Ovary (tissue), 9 donors: ENCODE data around the gene POLD3. TPM values are rescaled to one million over a fixed set of nuclear protein-coding genes. Genes with fewer than 3 reads are reported as not detected.

Source experiments
- DNase-seq, 5 donors: peaks; one replicate each; pipeline ENCODE4 v3.0.0-alpha.2; 2019 to 2020
- H3K27ac ChIP-seq, 2 donors: fragments of 200-600 bp; one replicate each; pipeline versions ENCODE4 v1.5.1 to v1.8.0; 2019 to 2022
- H3K27me3 ChIP-seq: fragments of 200-600 bp; one replicate; pipeline ENCODE4 v1.8.0; 2022
- H3K36me3 ChIP-seq: fragments of 200-600 bp; sonication (generic); one replicate; pipeline ENCODE4 v1.5.1; 2019
- H3K4me1 ChIP-seq: one replicate; pipeline ENCODE4 v1.8.1; 2013; ENCODE audit warnings: mild to moderate bottlenecking, moderate library complexity; ENCODE audit not compliant: insufficient read depth
- H3K4me3 ChIP-seq: fragments of 200-600 bp; sonication (generic); one replicate; pipeline ENCODE4 v1.5.1; 2017
- H3K9me3 ChIP-seq, 2 donors: fragments of 200-600 bp in 1 of 2; sonication (generic) in 1 of 2; one replicate each; pipeline versions ENCODE4 v1.5.1 to v1.8.1; 2013 to 2019; ENCODE audit warnings: mild to moderate bottlenecking in 1 of 2, moderate library complexity in 1 of 2
- CTCF ChIP-seq, 3 donors: fragments of 450-650 bp in 2 of 3; fragments of 200-600 bp in 1 of 3; IDR thresholded peaks; one replicate each; pipeline versions ENCODE4 v1.5.1 to v1.8.0; 2016 to 2022; ENCODE audit warnings: antibody characterized with exemption in 3 of 3, mild to moderate bottlenecking in 1 of 3
- EP300 ChIP-seq: sonication (generic); formaldehyde crosslinking; IDR thresholded peaks from one replicate; pipeline ENCODE4 v1.6.1; 2017; ENCODE audit warnings: antibody characterized with exemption
- POLR2A ChIP-seq: fragments of 450-650 bp; IDR thresholded peaks from one replicate; pipeline ENCODE4 v1.6.1; 2017; ENCODE audit warnings: antibody characterized with exemption, mild to moderate bottlenecking, moderate library complexity
- WGBS, 3 donors: extraction: QIAGEN DNeasy Blood & Tissue Kit in 1 of 3; methylation state at CpG; one replicate each; pipeline versions ENCODE4 v1.1.5 to v1.1.7; 2013 to 2017; 5-methylcytosine and 5-hydroxymethylcytosine counted together
- intact Hi-C, 4 donors: fragments of 100-400 bp; cut with DNase I; formaldehyde crosslinking; loops; one replicate each; pipeline versions ENCODE4 v1.11.0 to v1.15.1; 2022 to 2023
- polyA plus RNA-seq, 2 donors: library from polyadenylated mRNA; stranded (reverse); fragments of 200-250 nt in 1 of 2; fragments of 350-450 nt in 1 of 2; fragmentation: Illumina TruSeq in 1 of 2; extraction: RNeasy Lipid Tissue Mini Kit (QIAGEN cat#74804) in 1 of 2; gene quantifications; one replicate each; pipeline ENCODE4 v1.2.3, GENCODE V29; 2013 to 2014
- total RNA-seq, 7 donors: library from RNA; depleted of rRNA in 2 of 7; stranded (reverse); fragments of >200 nt in 2 of 7; fragmentation: NEBNext Ultra II Directional in 3 of 7; extraction: Animal tissue kit (Norgen Biotek cat#: 25700) in 3 of 7; gene quantifications; one replicate each; pipeline versions ENCODE4 v1.1.0 to v1.2.4, GENCODE V29; 2016 to 2023
- donor health status: DM: no; HTN: no; CAD: no; lungs with moderate emphysema.
- donor health status: DM: no; HTN: no; CAD: no.
- donor health status: Bipolar disorder and iron deficiency.
- donor health status: DM: yes; HTN: yes; CAD: no.
- donor health status: DM: no; HTN: no; CAD: no.
- donor health status: DM: yes; HTN: yes; CAD: no.

POLD3 gene
- total and polyA plus RNA-seq, 9 donors: 8.2 to 19.0 (median 17.0) TPM

DNA sequence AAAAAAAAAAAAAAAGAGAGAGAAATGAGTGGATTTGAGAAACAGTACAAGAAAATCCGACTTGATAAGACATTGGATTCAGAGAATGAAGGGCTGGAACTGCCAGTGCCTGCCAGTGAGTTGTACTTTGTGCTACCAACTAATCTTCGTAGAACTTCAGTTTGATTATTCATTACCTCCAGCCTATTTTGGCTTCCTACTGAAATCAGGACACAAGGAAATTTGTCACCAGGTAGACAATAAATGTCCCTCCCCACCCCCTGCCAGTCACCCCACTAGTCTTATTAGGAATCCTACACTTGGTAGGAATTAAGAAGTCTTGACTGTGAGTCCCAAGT, 21.4 kb upstream of the POLD3 start:
- 56 to 71% (median 68%) methylated on average over 2 of the region's 2 CpGs for WGBS, 3 donors
- Histone ChIP-seq H3K4me1 (no peaks in the 10 kb centered on the region), H3K36me3 (no peaks in the 10 kb centered on the region), H3K9me3 (no peaks in the 10 kb centered on the region), H3K27ac (no peak overlapping the region), H3K27me3 (no peaks in the 10 kb centered on the region), H3K4me3 (no peak overlapping the region)
- no peak for TF ChIP-seq EP300
- no peak for TF ChIP-seq CTCF (IDR thresholded peaks at IDR 0.05)
- TF ChIP-seq POLR2A: no peak
- intact Hi-C loops: loop anchor here in 3 of 4 donors (2.0 to 10.0 kb wide), 6 partner anchors 116 to 316 kb away; no protein-coding TSS in a partner anchor
- no peak for DNase-seq

- Histone ChIP-seq H3K9me3 (no peaks in the 10 kb centered on the region), H3K36me3 (no peaks in the 10 kb centered on the region), H3K4me1 (no peaks in the 10 kb centered on the region), H3K27me3 (no peaks in the 10 kb centered on the region), H3K4me3 (no peak overlapping the region), H3K27ac (no peak overlapping the region)
- intact Hi-C loops: loop anchor here in 3 of 4 donors (5.0 to 10.0 kb wide), 5 partner anchors 118 to 318 kb away; no protein-coding TSS in a partner anchor
- TF ChIP-seq POLR2A: no peak
- DNase-seq: no peak
- 84 to 86% (median 84%) methylated on average over 4 of the region's 4 CpGs for WGBS, 3 donors
These were observed 20.0 kb upstream of the POLD3 start for GRCh38 chr11:74572349-74572748.

- no peaks in the 10 kb centered on the region for H3K27me3 ChIP-seq
- H3K9me3 ChIP-seq: no peaks in the 10 kb centered on the region
- no peak overlapping the region for H3K27ac ChIP-seq
- H3K4me3 ChIP-seq: no peak overlapping the region
- no peak for DNase-seq
- TF ChIP-seq POLR2A: no peak
- TF ChIP-seq EP300: no peak
- TF ChIP-seq CTCF (IDR thresholded peaks at IDR 0.05): no peak
- H3K4me1 ChIP-seq: no peaks in the 10 kb centered on the region
- intact Hi-C loops: loop anchor here in 3 of 4 donors (5.0 to 10.0 kb wide), 5 partner anchors 120 to 320 kb away; no protein-coding TSS in a partner anchor
- WGBS, 3 donors: 76 to 80% (median 77%) methylated on average over 6 of the region's 6 CpGs
- no peaks in the 10 kb centered on the region for H3K36me3 ChIP-seq
These were observed 17.8 kb upstream of the POLD3 start for GRCh38 chr11:74574563-74574962.

- WGBS, 3 donors: 94 to 97% (median 97%) methylated on average over 3 of the region's 3 CpGs
- H3K4me1 ChIP-seq: no peaks in the 10 kb centered on the region
- no peaks in the 10 kb centered on the region for H3K27me3 ChIP-seq
- no peaks in the 10 kb centered on the region for H3K9me3 ChIP-seq
- no peak for DNase-seq
- TF ChIP-seq EP300: no peak
- TF ChIP-seq CTCF (IDR thresholded peaks at IDR 0.05): no peak
- TF ChIP-seq POLR2A: no peak
- intact Hi-C loops: loop anchor here in 2 of 4 donors (10.0 kb wide), 2 partner anchors 121 to 321 kb away; no protein-coding TSS in a partner anchor
- no peak overlapping the region for H3K27ac ChIP-seq
- H3K4me3 ChIP-seq: no peak overlapping the region
- H3K36me3 ChIP-seq: no peaks in the 10 kb centered on the region
These were observed 16.4 kb upstream of the POLD3 start for GRCh38 chr11:74575999-74576398.

- DNase-seq: no peak
- no peak for TF ChIP-seq EP300
- no peak for TF ChIP-seq POLR2A
- no peak for TF ChIP-seq CTCF (IDR thresholded peaks at IDR 0.05)
- 84 to 89% (median 88%) methylated on average over 4 of the region's 4 CpGs for WGBS, 3 donors
- intact Hi-C loops: loop anchor here in 2 of 4 donors (10.0 kb wide), 2 partner anchors 122 to 322 kb away; no protein-coding TSS in a partner anchor
- Histone ChIP-seq H3K4me3 (no peak overlapping the region), H3K27ac (no peak overlapping the region), H3K4me1 (no peaks in the 10 kb centered on the region), H3K9me3 (no peaks in the 10 kb centered on the region), H3K36me3 (no peaks in the 10 kb centered on the region), H3K27me3 (no peaks in the 10 kb centered on the region)
These were observed 15.2 kb upstream of the POLD3 start for GRCh38 chr11:74577181-74577580.
